Right ventricle myocardium inferior (tissue), 1 donor: ENCODE results near the gene DCN. TPM values are rescaled to one million over a fixed set of nuclear protein-coding genes. Genes with fewer than 3 reads are reported as not detected.

ENCODE experiments used
- ATAC-seq: fragments of 200-7000 bp; cut with Tn5 transposase; one replicate; pipeline ENCODE4 v1.9.1; 2020; ENCODE audit warnings: mild to moderate bottlenecking, moderate library complexity
- DNase-seq: peaks from one replicate; pipeline ENCODE4 v3.0.0; 2021; ENCODE audit errors: missing footprints
- intact Hi-C: fragments of 100-400 bp; cut with DNase I; formaldehyde crosslinking; loops from one replicate; pipeline ENCODE4 v1.11.0; 2022
- total RNA-seq: library from RNA; stranded (reverse); fragmentation: NEBNext Ultra II Directional; extraction: Animal tissue kit (Norgen Biotek cat#: 25700); gene quantifications from one replicate; pipeline ENCODE4 v1.2.1, GENCODE V29; 2021
- donor health status: DM: no; HTN: yes; CAD: no; lungs with severe emphysema.

The DCN gene
- total RNA-seq, 1 donor from 2014 or later: 1,037 TPM

DNA sequence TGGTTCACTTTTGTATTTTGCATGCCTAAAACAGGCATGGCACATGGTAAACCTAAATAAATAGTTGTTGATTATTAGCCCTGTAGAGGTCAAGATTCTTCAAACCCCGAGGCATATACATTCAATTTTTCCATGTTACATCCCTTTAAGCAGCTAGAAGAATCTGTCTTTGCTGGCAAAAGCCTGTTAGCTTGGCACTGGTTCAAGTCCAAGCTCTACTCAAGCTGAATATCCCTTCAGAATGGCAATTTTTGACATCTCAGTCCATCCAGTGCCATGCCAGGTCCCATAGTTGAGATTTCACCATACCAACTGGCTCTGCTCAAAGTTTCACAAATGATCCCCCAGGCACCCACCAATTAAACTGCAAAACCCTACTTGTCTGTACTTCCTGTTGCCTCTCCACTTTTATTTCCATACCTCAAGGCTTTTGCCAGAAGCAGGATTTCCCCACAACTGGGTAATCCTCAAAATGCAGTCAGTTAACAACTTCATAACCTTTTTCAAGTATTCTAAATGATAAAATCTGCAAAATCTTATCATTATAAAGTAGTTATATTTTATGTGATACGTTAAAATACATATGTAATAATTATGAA is 9.0 kb upstream of the DCN start:
- intact Hi-C loops: no loop called here
- ATAC-seq: no peak

DNA sequence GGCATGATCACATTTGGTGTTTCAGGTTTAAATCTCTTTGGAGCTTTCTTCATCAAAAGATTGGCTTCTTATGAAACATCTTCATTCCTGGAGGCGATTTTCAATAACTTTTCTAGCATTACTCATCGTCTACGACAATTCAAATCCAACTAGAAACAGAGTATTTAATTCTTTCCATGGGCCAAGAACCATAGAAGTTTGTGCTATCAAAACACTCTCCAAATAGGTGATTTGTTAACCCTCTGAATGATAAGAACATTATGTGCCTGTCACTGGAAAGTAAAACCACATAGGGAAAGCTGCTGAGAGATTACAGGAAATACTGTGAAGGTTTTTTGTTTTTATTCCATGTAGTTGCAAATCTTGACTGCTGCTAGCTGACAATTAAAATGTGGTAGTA is 6.9 kb upstream of the DCN start:
- DNase-seq: no peak
- ATAC-seq: no peak
- intact Hi-C loops: no loop called here

More for the DNA sequence above, 9.0 kb upstream of the DCN start:
- DNase-seq: no peak

DNA sequence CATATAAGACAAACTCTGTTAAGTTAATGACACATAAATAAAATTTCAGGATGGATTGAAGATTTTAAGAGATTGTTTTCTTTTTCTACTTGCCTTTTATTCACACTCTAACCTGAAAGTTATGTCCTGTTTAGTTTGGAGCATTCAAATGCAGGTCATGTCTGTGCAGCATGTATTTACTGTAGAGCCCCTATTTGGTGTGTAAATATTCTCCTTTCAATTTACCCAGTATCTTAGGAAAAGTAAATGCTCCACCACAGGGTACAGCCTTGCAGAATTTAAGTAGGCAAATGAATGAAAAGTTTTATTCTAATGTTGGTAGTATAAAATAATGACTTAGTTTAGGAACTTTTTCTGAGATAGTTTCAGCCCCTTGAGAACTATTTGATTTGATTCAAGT is 6.2 kb upstream of the DCN start:
- DNase-seq: no peak
- intact Hi-C loops: no loop called here
- ATAC-seq: no peak

DNA sequence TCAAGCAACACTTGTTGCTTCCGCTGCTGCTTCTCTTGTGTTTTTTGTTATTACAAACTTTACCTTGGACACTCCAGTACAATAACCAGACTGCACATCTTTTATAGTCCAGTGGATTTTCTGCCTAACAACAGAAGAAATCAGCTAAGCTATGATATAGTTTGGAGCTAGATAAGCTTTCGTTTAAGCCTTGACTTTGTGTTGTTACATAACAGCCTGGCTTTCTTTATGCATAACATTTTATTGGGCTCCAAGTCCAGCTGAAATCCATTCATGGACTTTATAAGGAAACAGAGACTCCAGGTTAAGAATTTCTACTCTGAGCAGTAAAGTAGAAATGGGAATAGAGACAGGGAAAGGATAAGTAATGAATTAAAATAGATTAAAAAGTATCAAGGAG is 3.5 kb upstream of the DCN start:
- no peak for DNase-seq
- no peak for ATAC-seq
- intact Hi-C loops: no loop called here

DNA sequence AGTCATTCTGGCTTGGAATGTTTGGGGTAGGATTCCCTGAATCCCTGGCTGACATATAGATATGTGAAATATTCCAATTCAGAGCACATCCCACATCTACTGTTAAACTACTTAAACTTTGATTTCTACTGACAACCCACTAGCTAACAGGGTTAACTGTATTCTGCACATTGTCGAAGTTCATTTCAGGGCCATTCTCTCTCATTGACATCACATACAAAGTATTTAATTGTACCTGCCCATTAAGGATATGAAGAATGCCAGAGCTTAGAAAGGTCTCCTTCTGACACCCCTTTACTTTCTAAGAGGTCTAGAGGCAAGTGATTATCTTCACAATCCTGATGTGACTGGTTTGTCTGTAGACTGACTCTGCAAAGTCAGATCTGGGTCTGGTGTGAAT is 2.8 kb upstream of the DCN start:
- no peak for ATAC-seq
- DNase-seq: no peak
- intact Hi-C loops: no loop called here

DNA sequence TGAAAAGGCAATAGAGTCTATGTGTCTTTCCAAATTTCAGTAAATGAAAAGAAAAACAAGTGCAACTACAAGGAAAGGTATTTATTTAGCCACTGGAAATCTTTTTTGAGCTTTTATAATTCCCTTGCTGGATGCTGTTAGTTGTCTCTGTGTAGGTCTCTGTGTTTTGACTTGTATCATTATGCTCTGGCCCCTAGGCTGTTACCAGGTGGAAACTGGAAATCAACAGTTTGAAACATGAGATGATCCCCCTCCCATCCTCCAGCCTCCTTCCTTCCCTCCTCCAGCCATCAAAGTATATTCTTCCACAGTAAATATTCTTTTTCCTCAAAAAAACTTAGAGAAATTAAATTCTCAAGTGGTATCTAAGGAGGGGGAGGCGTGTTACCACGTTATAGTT is 934 bp upstream of the DCN start:
- no peak for DNase-seq
- intact Hi-C loops: loop anchor here (5.0 kb wide), 1 partner anchor 89 kb away; no protein-coding TSS in a partner anchor
- ATAC-seq: no peak

DNA sequence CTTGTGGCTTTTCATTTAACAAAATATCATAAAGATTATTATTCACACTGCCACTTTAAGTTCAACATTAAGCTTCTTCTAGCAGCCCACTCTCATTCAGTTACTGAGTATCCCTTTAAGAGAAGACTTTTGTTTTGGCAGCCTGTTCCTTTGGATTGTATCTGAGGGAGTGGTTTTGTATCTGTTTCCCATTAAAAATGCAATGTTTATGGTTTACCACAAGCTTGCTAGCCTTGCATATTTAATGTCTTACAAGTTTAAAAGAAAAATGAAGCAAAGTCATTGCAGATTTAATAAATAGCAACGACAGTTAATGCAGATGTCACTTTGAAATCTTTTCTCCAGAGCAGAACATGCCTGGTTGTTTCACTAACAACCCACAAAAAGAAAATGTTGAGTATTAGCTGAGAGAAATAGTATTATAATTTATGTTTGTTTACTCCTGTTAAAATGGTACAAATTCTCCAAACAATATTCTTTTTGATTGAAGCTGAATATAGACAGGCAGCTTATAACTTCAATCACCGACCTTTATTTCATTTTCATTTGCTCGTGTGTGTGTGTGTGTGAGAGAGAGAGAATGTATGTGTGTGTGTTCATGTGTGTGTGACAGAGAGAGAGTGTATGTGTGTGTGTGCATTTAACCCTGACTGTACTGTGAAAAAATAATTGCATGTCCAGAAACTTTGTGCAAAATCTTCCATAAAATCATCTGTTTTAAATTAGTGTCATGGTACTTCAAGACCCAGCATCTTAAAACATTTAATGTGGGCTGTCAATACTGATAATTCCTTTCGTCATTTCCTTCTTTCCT is 1.8 kb downstream of the DCN start:
- intact Hi-C loops: loop anchor here (5.0 kb wide), 1 partner anchor 92 kb away; no protein-coding TSS in a partner anchor
- DNase-seq (no peak), ATAC-seq (peak; percentile 72)

DNA sequence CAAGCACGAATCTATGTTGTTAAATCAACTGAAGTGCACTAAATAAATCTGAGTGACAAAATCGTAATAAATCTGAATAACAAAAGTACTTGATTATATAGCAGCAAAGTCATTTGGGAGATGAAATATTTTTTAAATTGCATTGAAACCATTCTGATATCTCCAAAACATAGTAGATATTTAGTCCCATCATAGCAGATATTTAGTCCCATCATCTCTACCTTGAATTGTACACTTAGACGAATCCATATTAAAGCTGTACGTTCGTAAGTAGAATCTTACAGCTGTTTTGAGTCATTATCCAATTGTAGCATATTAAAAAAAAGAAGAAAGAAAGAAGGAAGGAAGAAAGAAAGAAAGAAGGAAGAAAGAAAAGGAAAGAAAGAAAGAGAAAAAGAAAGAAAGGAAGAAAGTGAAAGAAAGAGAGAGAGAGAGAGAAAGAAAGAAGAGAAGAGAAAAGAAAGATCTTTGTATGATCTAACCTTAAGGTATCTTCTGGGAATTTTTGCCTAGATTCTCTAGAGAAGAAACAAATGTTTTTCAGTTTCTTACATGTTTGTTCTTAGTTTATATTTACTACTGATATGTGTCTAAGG is 2.6 kb downstream of the DCN start:
- no peak for ATAC-seq
- no peak for DNase-seq
- intact Hi-C loops: loop anchor here (5.0 to 10.0 kb wide), 3 partner anchors 72 to 205 kb away; no protein-coding TSS in a partner anchor

DNA sequence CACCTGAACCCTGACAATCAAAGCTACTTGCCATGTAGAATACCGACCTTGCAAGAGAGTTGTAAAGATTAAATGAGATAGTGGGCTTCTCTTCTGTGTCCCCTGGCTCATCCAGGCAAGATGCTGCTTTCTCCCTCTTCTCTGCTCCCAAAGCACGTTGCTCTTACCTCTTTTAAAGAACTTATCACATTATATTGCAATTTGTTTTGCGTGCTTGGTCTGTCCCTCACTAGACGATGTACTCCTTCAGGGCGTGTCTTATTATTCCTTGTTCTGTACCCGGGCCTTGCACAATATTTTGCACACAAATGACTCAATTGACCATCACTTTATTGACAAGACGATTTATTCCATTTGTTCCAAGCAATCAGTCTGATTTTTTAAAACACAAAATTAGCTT is 3.3 kb downstream of the DCN start:
- intact Hi-C loops: loop anchor here (5.0 to 10.0 kb wide), 2 partner anchors 73 to 205 kb away; no protein-coding TSS in a partner anchor
- ATAC-seq (peak; percentile 78), DNase-seq (no peak)

DNA sequence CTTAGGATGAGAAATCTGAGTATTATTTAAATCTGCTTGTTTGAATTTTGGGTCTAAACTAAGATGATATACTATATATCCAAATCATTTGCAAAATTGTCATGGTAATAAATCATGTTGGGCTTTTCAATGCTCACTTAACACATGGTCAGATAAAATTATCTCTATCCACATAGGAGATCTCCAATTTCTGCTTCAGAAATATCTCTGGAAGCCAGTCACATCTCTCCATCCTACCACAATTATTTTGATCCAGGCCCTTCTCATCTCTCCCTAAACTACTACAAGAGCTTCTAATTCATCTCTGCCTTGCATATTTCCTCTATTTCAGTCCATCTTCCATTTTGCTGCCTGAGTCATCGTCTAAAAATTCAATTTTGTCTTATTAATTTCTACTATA is 3.8 kb downstream of the DCN start:
- ATAC-seq (no peak), DNase-seq (no peak)
- intact Hi-C loops: loop anchor here (5.0 to 10.0 kb wide), 2 partner anchors 74 to 204 kb away; no protein-coding TSS in a partner anchor

DNA sequence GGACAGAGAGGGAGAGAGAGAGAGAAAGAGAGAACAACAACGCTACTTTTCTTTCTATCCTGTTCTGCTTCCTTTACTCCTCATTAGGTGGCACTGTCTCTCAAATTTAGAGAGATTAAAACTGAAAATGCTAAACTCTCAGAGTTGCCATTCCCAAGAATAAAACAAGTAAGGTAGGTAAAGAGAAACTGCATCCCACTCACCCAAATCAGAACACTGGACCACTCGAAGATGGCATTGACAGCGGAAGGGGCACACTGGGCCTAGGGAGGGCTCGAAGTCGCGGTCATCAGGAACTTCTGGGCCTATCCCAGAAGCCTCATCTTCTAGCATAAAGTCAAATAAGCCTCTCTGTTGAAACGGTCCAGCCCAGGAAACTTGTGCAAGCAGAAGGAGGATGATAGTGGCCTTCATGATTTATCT is 4.5 kb downstream of the DCN start:
- peak; percentile 29 for ATAC-seq
- intact Hi-C loops: loop anchor here (5.0 to 10.0 kb wide), 2 partner anchors 74 to 203 kb away; no protein-coding TSS in a partner anchor
- no peak for DNase-seq

DNA sequence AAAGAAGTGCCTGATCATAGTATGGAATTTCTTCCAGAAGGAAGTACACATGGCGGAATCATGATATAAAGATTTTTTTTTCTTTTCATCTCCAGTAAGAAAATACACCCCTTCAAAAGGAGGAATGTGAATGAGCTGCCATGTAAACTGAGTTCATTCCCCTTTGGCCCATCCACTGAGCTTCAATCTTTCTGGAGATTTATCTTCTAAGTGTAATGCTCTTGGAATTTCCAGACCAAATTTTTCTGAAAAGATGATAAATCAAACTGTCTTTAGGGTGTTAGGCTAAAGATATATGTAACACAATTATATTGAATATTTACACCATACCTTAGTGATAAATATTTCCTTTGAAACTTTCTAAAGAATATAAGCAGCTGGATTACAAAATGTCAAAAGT is 5.2 kb downstream of the DCN start:
- intact Hi-C loops: loop anchor here (2.0 to 10.0 kb wide), 3 partner anchors 75 to 203 kb away; no protein-coding TSS in a partner anchor
- DNase-seq (no peak), ATAC-seq (no peak)

DNA sequence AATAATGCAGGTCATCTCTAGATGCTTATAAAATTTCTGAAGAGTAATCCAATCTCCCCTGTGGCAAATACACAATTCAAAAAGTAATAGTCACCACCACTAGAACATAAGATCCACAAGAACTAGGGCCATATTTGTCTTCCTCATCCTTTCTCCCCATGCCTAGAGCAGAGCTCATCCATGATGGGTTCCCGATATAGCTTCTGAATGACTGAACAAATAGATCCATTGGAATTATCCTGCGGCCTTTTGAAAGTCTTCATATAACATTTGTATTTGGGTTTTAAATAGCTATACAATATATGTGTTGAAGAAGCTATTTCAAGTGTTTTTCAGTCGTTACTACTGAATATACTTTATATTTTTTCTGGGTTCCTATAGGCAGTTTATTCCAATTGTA is 5.7 kb downstream of the DCN start:
- intact Hi-C loops: loop anchor here (2.0 to 10.0 kb wide), 3 partner anchors 75 to 202 kb away; no protein-coding TSS in a partner anchor
- ATAC-seq (no peak), DNase-seq (no peak)

DNA sequence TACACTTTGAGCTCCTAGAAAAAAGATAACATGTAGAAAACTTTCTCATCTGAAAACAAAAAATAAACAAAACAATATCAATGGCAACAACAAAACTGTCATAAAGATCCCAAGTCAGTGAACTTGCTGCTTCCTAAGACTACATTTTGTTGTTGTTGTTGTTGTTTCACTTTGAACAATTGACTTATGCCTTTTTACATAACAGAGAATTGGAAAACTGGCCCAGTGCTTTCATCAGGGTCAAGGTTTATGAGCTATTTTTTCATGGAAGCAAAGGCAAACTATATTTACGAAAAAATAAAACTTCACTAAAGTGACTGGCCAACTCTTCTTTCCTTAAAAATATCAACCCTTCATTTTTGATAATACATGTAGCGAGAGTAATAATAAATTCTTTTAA is 6.3 kb downstream of the DCN start:
- ATAC-seq (no peak), DNase-seq (no peak)
- intact Hi-C loops: loop anchor here (2.0 to 10.0 kb wide), 3 partner anchors 76 to 202 kb away; no protein-coding TSS in a partner anchor

DNA sequence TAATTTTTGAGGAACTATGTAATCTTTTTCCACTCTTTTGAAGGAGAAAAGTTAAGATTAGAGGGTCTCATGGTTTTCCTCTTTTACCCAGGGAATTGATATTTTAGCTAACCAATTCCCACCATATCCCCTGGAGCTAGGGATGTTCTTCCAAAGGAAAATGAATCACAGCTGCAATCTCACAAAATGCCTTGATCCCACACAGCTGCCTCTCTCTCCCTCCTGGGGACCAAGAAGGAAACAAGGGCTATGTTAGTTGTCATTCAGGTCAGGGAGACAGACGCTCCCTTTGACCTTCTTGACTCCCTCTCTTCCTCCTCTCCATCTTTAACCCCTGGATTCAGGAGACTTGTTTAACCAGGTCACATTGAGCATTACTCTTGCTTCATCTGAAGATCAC is 9.5 kb downstream of the DCN start:
- DNase-seq: no peak
- peak; percentile 74 for ATAC-seq
- intact Hi-C loops: loop anchor here (10.0 kb wide), 1 partner anchor 198 kb away; no protein-coding TSS in a partner anchor

DNA sequence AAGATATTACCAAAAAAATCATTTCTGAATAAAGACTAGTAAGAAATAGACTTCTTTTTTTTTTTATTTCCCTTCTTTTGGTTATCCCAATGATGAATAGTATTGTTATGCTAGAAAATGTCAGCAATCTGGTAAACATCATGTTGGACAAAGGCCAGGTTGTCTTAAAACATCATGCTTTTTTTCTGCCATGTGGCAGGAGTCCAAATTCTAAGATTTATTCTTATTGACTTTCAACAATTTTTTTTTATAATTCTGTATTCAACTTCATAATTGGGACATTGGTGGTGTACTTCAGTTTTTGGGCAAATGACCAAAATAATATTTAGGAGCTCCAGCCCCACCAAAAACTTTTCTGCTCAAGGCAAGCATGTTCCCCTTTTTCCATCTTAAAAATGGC is 10.5 kb downstream of the DCN start:
- intact Hi-C loops: loop anchor here (10.0 kb wide), 1 partner anchor 197 kb away; no protein-coding TSS in a partner anchor
- no peak for ATAC-seq
- no peak for DNase-seq

DNA sequence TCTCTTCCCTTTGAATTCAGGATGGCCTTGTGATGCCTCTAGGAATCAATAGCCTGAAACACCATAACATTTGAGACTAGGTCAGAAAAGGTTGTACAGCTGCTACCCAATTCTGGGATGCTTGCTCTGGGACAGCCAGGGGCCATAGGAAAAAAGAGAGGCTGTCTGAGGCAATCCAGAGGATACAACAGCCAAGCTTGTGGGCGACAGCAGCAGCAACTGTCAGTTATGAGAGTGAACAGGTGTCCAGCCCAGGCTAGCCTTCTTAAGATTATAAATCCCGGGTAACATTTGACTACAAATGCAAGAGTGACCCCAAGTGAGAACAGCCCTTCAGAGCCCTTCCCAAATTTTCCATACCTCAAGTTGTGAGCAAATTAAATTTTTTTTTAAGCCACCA is 11.1 kb downstream of the DCN start:
- DNase-seq (no peak), ATAC-seq (peak; percentile 37)
- intact Hi-C loops: loop anchor here (10.0 kb wide), 1 partner anchor 197 kb away; no protein-coding TSS in a partner anchor

DNA sequence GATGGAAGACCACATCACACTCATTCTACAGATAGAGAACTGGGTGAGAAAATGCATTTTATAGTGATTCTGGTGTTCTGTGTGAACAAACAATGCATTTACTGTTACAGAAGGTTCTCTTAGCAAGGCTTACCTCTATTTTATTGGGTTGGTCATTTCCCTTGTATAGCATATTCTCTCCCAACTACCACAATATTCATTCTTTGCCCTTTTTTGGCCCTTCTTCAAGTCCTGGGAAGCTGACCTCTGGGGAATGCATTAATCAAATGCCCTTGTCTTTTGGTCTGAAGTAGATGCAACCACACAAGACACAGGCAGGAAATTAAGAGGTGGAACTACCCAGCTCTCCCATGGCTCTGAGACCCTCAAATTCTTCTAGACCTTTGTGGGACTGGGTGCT is 19.5 kb downstream of the DCN start:
- intact Hi-C loops: no loop called here

DNA sequence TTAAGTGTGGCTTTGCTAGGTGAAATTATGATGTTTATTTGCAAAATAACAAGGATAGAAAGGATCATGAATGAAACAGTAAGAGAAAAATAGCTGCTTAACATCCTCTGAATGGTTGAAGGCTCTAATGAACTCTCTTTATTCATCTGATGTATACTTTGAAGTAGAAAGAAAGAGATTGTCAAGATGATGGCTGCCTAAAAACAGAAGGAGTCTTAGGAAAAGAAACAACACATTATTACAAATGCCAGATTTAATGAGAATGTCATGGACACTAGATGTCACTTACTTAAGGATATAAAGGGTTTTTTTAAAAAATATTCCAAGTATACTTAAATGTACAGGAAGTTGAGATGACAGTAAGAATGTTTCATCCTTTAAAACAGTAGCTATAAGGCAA is 21.6 kb downstream of the DCN start:
- ATAC-seq: no peak
- no peak for DNase-seq
- intact Hi-C loops: no loop called here

More for the DNA sequence above, 19.5 kb downstream of the DCN start:
- ATAC-seq (no peak), DNase-seq (no peak)
